Embryonic facial prominence (tissue), 1 donor: ENCODE data around the gene FAU.

Experiments used
- DNase-seq: peaks from one replicate; pipeline ENCODE4 v3.0.0-alpha.2; 2016; ENCODE audit errors: extremely low spot score

The FAU gene

GRCh38 chr11:65135633-65136145 lies 13.8 kb upstream of the FAU start:
- DNase-seq: no peak

- peak; percentile 92 for DNase-seq
Observed at GRCh38 chr11:65134952-65135632, 13.2 kb upstream of the FAU start.

DNA sequence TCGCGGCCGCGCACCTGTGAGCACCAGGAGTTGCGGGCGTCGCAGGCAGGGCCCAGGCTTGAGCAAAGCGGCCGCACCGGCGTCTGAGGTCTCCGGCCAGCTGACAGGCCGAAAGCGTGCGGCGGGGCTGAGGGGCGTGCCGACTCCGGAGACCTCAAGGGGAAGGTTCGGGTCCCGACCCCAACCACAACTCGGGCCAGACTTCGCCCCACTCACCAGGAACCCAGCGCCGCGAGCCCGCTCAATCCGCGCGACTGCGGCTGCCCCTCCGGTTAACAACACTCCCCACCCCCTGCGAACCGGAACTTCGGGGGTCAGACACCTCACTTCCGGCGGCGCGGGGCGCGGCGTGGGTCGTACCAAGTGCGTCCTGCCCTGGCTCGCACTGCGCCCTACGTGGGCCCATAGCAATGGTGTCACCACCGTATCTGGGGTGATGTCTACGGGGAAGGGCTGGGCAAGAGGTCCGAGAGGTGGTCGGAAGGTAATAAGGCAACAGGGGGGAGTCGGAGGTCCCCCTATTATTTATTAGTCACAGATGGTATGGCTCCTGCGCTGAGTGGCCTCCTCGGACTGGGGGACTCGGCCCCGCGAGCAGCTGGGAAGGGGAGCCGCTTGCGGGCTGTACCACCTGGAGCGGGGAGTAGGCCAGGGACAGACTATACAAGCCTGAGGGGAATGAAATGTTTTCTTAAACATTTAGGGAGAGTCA lies 12.5 kb upstream of the FAU start, which contains the start of gene SYVN1:
SYVN1 (minus strand) TSS at position 280 of the 712 bp plus-strand sequence. CDS start 918 bp downstream, outside the sequence.
- DNase-seq: peak; percentile 83

GRCh38 chr11:65133724-65134123 lies 11.8 kb upstream of the FAU start:
- DNase-seq: no peak

DNA sequence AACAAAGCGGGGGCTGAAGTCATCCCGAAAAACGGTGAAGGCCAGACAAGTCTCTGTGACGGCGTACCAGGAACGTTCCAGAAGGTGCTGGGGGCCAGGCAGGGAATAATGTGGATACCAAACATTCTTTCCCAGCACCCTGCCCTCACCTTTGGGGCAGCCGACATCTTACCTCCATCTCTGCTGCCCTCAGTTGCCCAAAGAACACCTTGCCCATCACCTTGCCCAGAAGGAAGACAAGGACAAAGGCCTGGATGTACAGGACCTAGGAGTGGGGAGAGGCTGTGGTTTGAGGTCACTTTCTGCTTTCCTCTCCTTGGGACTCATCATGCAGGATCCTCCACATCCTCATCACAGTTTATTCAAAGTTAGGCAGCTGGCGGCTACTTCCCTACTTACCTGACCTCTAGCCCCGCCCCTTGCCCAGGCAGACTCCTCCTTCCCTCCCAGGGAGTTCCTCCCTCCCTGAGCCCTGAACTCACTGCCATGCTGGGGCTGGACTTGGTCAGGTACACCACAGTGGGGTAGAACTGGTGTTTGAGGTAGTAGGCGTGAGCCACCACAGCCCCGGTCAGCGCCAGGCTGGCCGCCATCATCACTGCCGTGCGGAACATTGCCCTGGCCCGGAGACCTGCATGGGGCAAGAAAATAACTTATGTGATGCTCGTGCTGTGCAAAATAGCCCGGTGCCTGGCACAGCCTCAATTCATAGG lies 11.2 kb upstream of the FAU start:
- no peak for DNase-seq

GRCh38 chr11:65132238-65132987 lies 10.5 kb upstream of the FAU start:
- DNase-seq: no peak

DNA sequence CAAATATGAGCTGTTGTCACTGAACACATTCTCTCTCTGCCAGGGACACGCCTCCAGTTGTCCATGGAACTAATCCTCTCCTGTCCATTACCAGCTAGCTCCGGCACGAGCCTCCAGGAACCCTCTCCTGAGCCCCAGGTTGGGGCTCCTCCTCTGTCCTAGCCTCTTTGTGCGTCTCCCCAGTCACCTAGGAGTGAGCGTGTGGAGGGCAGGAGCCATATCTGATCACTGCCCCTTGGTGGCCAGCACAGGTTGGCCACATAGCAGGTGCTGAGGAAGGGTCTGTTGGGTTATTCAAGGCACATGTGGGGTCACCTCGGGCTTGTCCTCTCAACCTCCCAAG lies 9.9 kb upstream of the FAU start:
- DNase-seq: no peak

GRCh38 chr11:65131417-65131776 lies 9.5 kb upstream of the FAU start:
- DNase-seq: no peak

DNA sequence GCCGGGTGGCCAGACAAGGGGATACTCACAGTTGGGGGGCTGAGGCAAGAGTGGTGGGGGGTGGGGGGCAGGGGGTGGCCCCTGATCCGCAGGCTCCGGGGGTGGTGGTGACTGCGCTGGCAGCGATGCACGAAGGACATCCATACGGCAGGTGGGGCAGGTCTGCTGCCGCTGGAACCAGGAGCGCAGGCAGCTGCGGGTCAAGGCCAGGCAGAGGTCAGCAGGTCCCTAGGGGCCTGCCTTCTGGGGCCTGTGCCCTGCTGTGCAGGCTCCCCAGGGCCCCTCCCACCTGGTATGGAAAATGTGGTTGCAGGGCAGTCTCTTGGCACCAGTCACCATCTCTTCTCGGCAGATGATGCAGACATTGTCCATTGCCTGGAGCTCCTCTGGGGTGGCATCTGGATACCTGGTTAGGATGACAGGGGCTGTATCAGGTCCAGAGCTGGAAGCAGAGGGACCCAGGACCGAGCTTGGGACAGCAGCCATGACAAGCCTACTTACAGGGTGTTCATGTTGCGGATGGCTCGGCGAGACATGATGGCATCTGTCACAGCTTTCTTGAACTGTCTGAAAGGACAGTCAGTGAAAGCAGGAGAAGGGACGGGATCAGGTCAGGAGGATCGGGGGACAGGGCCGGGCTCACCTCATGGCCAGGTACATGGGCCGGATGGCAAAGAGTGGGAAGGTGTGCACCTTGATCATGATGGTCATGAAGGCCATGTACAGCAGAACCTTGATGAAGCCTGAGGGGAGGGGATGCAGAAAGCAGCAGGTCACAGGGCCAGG lies 8.9 kb upstream of the FAU start:
- DNase-seq: no peak

GRCh38 chr11:65129649-65130441 lies 7.9 kb upstream of the FAU start:
- no peak for DNase-seq

DNA sequence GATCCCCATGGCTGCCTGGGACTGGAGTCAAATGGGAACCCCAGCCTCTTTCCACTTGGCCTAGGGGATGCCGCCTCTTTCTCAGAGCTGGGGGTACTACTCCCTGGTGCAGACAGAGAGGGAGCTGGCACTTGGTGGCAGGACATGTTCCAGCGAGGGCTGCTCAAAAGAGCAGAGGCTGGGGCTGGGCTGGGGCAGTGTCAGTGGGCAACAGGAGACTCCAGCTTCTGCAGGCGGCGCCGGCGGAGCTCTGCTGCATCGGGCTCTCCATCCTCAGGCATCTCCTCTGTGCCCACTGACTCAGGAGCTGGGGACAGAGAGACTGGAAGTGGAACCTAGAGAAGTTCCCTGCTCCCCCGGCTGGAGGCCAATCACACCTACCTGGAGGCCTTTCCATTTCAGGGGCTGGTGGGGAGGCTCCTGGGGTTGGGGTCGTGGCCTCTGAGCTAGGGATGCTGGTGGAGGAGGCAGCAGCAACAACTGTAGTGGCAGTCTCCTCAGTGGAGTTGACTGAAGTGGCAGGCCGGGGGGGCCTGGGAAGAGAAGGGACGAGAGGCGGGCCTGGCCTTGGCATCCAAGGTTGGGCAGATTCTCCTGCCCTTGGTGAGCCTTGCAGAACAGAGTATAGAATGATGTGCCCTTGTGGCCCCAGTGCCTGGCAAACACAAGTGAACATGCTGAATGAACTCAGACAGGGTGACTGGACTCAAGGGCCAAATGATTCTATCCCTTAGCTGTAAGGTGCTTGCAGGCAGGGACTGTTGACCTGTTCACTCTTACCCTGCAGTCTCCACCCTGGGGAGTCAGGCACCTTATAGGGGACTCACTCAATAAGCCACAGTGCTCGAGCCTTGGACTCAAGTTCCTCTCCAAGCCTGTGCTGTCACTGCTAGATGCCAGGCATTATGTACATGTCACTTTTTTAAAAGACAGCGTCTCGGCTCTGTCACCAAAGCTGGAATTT lies 6.5 kb upstream of the FAU start:
- no peak for DNase-seq

DNA sequence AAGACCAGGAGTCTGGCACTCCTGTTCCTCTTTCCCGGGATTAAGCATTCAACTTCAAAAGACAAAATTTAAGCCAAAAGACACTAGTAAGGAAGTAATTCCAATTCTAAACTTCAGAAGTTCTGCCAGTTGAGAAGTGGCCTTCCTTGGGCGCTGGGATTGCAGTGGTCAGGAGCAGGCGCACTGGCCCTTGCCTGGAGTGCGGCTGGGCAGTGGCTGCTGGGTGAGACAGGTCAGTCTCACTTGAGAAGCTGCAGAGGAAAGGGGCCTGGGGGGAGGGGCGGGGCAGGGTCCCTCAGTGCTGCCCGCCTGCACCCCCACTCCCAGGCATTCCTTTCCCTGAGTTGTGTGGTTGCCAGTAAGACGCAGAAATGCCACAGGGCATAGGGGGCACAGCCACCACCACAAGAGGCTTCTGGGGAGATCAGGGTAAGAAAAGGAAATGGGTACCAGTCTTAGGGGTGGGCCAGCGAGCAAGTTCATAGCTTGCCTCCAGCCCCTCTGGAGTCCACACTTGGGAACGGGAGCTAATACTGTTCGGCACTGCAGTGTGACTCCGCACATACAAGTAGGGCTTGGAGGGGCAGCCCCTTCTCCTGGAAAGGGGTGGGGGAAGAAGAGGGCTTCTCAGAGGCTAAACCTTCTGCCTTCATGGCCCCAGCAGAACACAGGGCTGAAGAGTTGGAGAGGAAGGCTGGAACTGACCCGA lies 5.7 kb upstream of the FAU start:
- DNase-seq: no peak

DNA sequence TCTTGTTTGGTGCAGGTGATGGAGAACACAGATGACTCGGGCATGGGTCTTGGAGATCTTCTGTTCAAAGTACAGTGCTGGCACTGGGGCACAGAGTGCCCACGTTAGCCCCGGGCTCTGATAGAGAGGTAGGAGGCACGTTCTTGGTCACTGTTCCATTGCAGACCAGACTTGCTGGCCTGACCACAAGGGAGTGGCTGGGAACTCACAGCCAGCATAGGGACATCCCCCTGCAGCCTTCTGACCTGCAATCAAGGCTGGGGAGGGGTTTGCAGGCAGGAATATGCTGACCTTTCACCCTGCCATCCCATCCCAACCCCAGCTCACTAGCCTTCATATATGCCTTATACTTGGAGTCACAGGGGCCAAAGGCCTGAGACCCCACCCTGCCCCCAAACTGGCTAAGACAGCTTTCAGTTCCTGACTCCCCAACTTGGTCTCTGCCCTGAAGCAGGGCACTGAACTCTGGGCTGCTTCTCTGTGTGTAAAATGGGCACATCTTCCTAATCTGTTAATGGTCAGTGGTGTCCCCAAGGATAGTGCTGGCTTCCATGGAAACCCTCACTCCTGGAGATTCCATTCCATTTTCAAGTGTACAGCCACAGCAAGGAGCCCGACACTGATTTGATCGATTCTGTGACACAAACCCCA lies 4.8 kb upstream of the FAU start:
- DNase-seq: no peak

GRCh38 chr11:65125197-65126056 lies 3.5 kb upstream of the FAU start:
- DNase-seq: no peak

GRCh38 chr11:65124480-65125196 lies 2.7 kb upstream of the FAU start:
- DNase-seq: no peak

DNA sequence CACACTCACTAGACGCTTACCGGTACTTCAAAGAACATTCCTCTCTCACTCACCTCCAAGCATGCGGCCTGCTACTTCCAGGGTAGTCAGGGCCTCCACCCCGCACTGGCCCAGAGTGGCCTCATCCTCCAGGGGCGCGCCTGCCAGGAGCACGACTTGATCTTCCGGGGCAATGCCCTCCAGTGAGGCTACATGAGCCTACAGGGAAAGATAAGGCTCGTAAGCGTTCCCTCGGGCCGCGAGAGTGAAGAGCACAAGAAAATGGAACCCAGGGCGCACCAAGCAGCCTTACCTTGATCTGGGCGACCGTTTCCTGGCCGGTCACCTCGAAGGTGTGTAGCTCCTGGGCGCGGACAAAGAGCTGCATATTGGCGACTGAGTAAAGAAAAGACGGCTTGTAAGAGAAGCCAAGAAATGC lies 478 bp downstream of the FAU start:
- no peak for DNase-seq
